Ascending aorta (tissue), 2 donors: Measurements from ENCODE around the gene RBMS3. TPM values are rescaled to one million over a fixed set of nuclear protein-coding genes. Genes with fewer than 3 reads are reported as not detected.

Experiments used
- DNase-seq, 2 donors: peaks; one replicate each; pipeline ENCODE4 v3.0.0-alpha.2; 2019; ENCODE audit warnings: low spot score in 2 of 2
- H3K27ac ChIP-seq, 2 donors: fragments of 200-600 bp; sonication (generic); one replicate each; pipeline ENCODE4 v1.5.1; 2016 to 2017; ENCODE audit warnings: mild to moderate bottlenecking in 1 of 2
- H3K27me3 ChIP-seq: fragments of 200-600 bp; sonication (generic); one replicate; pipeline ENCODE4 v1.5.1; 2017
- H3K36me3 ChIP-seq, 2 donors: fragments of 200-600 bp; sonication (generic); one replicate each; pipeline ENCODE4 v1.5.1; 2016
- H3K4me1 ChIP-seq, 2 donors: fragments of 200-600 bp; sonication (generic); one replicate each; pipeline ENCODE4 v1.5.1; 2016 to 2017; ENCODE audit warnings: mild to moderate bottlenecking in 1 of 2
- H3K4me3 ChIP-seq, 2 donors: fragments of 200-600 bp; sonication (generic); one replicate each; pipeline ENCODE4 v1.5.1; 2016 to 2017; ENCODE audit warnings: mild to moderate bottlenecking in 1 of 2
- H3K9me3 ChIP-seq, 2 donors: fragments of 200-600 bp; sonication (generic); one replicate each; pipeline ENCODE4 v1.5.1; 2016
- CTCF ChIP-seq, 3 experiments: fragments of 200-600 bp in 2 of 3; fragments of 450-650 bp in 1 of 3; sonication (generic) in 2 of 3; IDR thresholded peaks; one replicate each; pipeline ENCODE4 v1.5.1; 2016 to 2019; ENCODE audit warnings: antibody characterized with exemption in 3 of 3, mild to moderate bottlenecking in 1 of 3, moderate library complexity in 1 of 3
- intact Hi-C: fragments of 100-400 bp; cut with DNase I; formaldehyde crosslinking; loops from one replicate; pipeline ENCODE4 v1.15.1; 2023
- total RNA-seq: library from RNA; depleted of rRNA; stranded (reverse); fragments of >200 nt; gene quantifications from one replicate; pipeline ENCODE4 v1.1.0, GENCODE V29; 2016

Gene RBMS3
- total RNA-seq, 1 donor from 2014 or later, result 65.8 TPM

GRCh38 chr3:29686889-29687592, 406.2 kb downstream of the RBMS3 start:
- Histone ChIP-seq H3K9me3 (no peaks in the 10 kb centered on the region), H3K4me1 (peaks cover 0 to 20% of the 10 kb centered on the region in 2 donors), H3K27me3 (no peaks in the 10 kb centered on the region), H3K36me3 (no peaks in the 10 kb centered on the region), H3K4me3 (no peak overlapping the region), H3K27ac (peak overlapping the region; percentile 31 to 60)
- intact Hi-C loops, result no loop called here
- no peak for TF ChIP-seq CTCF (IDR thresholded peaks at IDR 0.05)
- DNase-seq, result no peak

GRCh38 chr3:29690686-29691353, 409.9 kb downstream of the RBMS3 start:
- H3K9me3 ChIP-seq, result no peaks in the 10 kb centered on the region
- intact Hi-C loops, result loop anchor here (5.0 kb wide), 2 partner anchors 164 to 409 kb away; partner anchors contain the start of gene RBMS3
- peaks cover 3 to 20% of the 10 kb centered on the region in 2 donors for H3K4me1 ChIP-seq
- no peak for TF ChIP-seq CTCF (IDR thresholded peaks at IDR 0.05)
- H3K36me3 ChIP-seq, result no peaks in the 10 kb centered on the region
- no peaks in the 10 kb centered on the region for H3K27me3 ChIP-seq
- no peak overlapping the region for H3K4me3 ChIP-seq
- H3K27ac ChIP-seq, result no peak overlapping the region
- no peak for DNase-seq

GRCh38 chr3:29693863-29694262, 413.0 kb downstream of the RBMS3 start:
- DNase-seq, result no peak
- peak overlapping the region; percentile 2 to 41 for H3K27ac ChIP-seq
- H3K4me1 ChIP-seq, result peaks cover 3 to 30% of the 10 kb centered on the region in 2 donors
- H3K4me3 ChIP-seq, result no peak overlapping the region
- no peaks in the 10 kb centered on the region for H3K9me3 ChIP-seq
- intact Hi-C loops, result loop anchor here (5.0 kb wide), 2 partner anchors 167 to 412 kb away; partner anchors contain the start of gene RBMS3
- no peaks in the 10 kb centered on the region for H3K27me3 ChIP-seq
- TF ChIP-seq CTCF (IDR thresholded peaks at IDR 0.05), result no peak
- H3K36me3 ChIP-seq, result no peaks in the 10 kb centered on the region

- no peaks in the 10 kb centered on the region for H3K9me3 ChIP-seq
- DNase-seq, result no peak
- peaks cover 3 to 30% of the 10 kb centered on the region in 2 donors for H3K4me1 ChIP-seq
- intact Hi-C loops, result loop anchor here (5.0 kb wide), 2 partner anchors 167 to 412 kb away; partner anchors contain the start of gene RBMS3
- no peaks in the 10 kb centered on the region for H3K36me3 ChIP-seq
- no peaks in the 10 kb centered on the region for H3K27me3 ChIP-seq
- peak overlapping the region; percentile 2 to 86 for H3K27ac ChIP-seq
- H3K4me3 ChIP-seq, result no peak overlapping the region
- no peak for TF ChIP-seq CTCF (IDR thresholded peaks at IDR 0.05)
These were observed 413.5 kb downstream of the RBMS3 start for GRCh38 chr3:29694331-29694730.

GRCh38 chr3:29694783-29695182, 413.9 kb downstream of the RBMS3 start:
- no peak for DNase-seq
- peak overlapping the region; percentile 72 to 86 for H3K27ac ChIP-seq
- no peaks in the 10 kb centered on the region for H3K9me3 ChIP-seq
- peaks cover 3 to 33% of the 10 kb centered on the region in 2 donors for H3K4me1 ChIP-seq
- H3K36me3 ChIP-seq, result no peaks in the 10 kb centered on the region
- no peak for TF ChIP-seq CTCF (IDR thresholded peaks at IDR 0.05)
- intact Hi-C loops, result loop anchor here (5.0 kb wide), 2 partner anchors 167 to 412 kb away; partner anchors contain the start of gene RBMS3
- H3K4me3 ChIP-seq, result peak overlapping the region in 1 of 2 donors; percentile 22
- no peaks in the 10 kb centered on the region for H3K27me3 ChIP-seq
